Hematopoietic multipotent progenitor cell treated with erythropoietin and hydrocortisone succinate and interleukin-3 and kit ligand, for 8 days (in vitro differentiated cells): ENCODE measurements around the gene HSD17B12.

Source experiments
- DNase-seq: peaks from one replicate; pipeline ENCODE4 v3.0.0-alpha.2; 2015

Gene HSD17B12

DNA sequence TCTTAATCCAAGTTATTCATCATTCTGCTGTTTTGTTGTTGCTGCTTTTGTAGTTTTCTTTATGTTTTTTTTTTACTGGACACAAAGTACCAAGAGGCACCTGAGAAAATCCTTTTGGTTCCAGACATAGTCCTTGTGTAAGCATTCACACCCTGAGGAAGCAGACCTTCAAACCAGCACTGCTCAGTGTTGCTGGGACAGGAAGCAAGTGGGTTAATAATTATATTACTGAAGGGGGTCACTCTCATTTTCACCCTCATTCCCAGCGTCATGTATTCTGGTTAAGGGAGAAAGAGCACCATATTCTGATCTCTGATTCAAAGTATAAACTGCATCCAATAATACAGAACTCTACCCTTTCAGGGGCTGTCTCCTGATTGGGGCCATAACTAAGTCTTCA, 194.2 kb downstream of the HSD17B12 start:
- no peak for DNase-seq

DNA sequence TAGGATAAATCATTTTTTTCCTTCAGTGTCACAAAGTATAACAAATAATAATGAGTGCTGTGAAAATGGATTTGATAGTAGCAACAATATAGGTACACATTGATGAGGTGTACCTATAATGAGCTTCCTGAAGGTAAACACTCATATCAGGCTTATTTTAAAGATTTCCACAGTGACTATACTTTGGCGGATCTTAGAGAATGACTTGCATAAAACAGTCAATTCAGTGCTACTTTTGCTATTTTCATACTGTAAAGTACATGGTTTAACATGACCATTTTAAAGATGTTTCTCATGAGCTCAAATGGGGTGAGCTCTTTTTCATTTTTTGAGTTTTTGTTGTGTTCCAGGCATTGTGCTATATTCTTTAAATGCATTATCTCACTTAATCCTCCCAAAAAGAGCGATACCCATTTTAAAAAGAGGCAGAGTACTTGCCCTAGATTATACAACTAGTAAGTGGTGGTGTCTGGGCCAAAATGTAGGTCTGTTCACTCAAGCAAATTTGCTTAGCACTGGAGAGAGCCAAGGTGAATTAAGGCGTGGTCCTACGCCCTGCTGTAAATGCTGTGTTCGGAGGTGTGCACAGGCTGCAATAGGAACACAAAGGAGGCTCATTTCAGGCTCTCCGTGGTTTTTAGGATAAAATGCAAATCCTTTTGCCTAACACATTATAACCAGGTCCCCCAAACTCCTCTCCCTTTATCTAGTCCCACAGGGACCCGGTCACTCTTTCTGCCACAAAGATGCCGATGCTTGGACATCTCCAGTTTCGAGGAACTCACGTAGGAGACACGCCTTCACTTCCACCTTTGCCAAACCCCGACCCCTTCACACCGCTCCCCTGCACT, 199.5 kb downstream of the HSD17B12 start:
- no peak for DNase-seq

DNA sequence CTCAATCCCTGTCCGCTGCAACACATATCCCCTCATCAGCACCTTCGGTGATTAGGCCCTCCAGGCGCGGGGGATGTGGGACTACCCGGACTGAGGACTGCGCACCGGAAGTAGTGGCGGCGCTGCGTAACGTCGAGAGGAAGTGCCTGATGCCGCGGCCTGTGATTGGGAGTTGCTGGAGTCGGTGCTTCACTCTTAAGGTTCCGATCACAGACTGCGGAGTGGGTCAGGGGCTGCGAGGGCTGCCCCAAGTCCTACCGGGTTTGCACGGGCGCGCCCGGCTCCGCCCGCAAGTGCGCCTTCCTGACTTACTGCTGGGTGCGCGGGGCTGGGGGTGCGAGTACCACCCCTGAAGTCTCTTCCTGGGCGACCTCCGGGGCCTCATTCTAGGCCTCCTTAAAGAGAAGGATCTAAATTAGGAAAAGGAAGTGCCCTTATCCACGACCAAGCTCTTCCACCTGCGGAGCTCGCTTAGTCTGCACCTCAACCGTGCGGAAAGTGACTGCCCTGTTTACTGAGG, 200.2 kb downstream of the HSD17B12 start, which contains the start of gene ALKBH3:
TSS of gene ALKBH3 (plus strand) at position 192 of the 520 bp plus-strand sequence. CDS start 1,822 bp downstream, outside the sequence.
- peak; percentile 94 for DNase-seq

DNA sequence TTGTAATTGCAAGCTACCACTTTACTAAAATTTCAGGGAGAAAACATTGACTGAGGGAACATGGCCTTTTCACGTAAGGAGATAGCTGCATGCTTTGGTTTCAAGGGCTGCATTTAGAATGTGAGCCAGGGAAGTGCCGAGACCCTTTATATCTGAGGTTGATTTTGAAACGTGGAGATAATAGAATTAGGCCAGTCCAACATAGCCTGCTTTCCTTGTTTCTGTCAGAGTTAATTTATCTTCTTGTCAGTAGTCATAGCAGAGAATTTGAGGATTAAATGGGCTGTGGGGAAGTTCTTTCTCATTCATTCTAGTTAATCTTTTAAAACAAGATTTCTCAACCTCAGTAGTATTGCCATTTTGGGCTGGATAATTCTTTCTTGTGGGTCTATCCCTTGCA, 212.3 kb downstream of the HSD17B12 start:
- no peak for DNase-seq

DNA sequence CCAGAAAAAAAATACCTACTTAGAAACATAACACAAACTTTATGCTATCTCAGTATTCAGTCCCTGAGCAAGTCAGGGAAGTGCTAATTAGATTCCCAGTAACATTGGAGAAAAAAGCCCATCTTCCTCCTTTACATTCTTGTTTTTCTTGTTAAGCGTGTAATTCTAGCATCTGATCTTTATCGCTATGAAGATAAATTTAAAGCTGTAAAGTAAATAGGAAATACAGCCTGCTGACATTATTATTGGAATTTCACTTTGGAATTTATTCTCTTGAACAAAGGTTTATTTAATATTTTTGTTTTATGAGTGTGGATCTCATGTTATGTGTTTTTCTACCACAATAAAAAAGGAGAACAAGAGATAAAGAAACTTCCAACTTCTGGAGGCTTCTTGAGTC, 214.0 kb downstream of the HSD17B12 start:
- DNase-seq: no peak

DNA sequence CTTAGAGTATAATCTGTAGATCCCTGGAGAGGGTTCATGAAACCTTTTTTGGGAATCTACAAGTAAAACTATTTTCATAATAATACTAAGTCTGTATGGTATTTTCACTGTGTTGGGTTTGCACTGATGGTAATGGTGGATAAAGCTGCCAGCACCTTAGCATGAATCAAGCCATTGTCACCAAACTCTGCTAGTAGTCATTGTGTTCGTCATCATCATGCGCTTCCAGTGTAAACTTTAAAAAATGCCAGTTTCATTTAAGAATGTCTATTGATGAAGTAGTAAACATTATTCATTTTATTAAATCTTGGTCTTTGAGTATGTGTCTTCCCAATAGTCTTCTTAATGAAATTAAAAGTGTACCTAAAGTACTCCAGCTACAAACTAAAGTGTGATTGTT, 215.1 kb downstream of the HSD17B12 start:
- no peak for DNase-seq

DNA sequence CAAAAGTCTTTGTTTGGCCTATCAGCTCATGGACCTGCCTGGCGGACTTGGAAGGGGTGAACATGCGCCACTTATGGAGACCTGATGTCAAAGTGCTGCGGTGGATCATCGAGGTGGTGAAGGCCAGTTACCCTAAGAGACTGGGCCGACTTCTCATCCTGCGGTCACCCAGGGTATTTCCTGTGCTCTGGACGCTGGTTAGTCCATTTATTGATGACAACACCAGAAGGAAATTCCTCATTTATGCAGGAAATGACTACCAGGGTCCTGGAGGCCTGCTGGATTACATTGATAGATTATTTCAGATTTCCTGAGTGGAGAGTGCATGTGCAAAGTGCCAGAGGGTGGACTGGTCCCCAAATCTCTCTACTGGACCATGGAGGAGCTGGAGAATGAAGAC, 218.0 kb downstream of the HSD17B12 start:
- no peak for DNase-seq

DNA sequence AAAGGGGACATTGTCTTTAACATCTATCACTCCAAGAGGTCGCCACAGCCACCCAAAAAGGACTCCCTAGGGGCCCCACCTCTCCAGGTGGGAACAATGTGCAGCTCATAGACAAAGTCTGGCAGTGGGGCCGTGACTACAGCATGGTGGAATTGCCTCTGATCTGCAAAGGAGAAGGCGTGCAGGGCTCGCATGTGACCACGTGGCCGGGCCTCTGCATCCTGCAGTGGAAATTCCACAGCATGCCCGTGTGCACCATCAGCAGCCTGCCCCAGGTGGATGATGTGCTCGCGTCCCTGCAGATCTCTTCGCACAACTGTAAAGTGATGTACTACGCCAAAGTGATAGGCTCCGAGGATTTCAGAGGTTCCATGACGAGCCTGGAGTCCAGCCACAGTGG, 218.6 kb downstream of the HSD17B12 start:
- no peak for DNase-seq

DNA sequence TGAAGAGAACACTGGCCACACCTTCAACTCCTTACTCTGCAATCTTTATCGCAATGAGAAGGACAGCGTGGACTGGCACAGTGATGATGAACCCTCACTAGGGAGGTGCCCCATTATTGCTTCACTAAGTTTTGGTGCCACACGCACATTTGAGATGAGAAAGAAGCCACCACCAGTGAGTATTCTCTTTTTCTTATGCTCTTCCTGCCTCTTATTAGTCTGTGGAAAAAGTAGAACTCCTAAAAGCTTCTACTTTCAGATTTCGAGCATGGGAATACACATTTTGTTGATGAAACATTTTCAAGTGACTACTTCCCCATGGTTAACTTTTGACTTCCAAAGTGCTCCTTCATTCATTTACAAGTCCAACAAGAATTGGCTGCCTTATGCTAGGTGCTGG, 221.0 kb downstream of the HSD17B12 start:
- no peak for DNase-seq

DNA sequence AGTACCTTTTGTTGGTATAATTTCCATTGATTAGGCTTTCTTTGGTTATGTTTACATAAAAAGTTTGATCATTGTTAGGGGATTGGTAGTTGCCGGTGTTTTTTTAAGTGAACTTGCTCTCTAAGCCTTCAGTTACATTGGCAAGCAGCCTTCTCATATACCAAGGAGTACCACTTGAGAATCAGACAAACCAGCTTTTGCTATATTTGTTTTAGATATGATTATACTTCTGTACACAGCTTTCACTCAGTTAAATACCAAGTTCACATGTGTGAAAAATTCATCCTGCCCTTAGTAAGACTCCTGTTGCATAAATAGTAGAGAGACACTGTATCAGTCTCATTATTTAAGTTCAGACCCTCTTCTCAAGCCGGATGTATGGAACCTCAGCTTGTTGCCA, 222.5 kb downstream of the HSD17B12 start:
- no peak for DNase-seq

DNA sequence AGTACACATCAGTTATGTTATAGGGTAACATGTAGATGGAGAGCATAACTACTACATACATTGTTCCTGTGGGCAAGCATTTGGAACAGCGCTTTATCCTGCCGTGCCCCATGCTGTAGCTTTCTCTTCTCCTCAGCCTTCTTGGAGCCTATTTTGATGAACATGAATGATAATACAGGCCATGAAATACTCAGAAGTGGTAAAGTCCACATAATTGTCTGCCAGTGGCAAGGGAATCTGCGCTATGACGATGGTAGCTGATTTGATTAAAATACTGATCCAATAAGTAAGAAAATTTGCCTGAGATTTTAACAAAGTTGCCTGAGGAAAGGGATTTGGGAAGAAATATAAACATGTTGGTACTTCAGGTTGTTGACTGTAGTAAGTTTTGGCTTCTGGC, 223.4 kb downstream of the HSD17B12 start:
- no peak for DNase-seq

DNA sequence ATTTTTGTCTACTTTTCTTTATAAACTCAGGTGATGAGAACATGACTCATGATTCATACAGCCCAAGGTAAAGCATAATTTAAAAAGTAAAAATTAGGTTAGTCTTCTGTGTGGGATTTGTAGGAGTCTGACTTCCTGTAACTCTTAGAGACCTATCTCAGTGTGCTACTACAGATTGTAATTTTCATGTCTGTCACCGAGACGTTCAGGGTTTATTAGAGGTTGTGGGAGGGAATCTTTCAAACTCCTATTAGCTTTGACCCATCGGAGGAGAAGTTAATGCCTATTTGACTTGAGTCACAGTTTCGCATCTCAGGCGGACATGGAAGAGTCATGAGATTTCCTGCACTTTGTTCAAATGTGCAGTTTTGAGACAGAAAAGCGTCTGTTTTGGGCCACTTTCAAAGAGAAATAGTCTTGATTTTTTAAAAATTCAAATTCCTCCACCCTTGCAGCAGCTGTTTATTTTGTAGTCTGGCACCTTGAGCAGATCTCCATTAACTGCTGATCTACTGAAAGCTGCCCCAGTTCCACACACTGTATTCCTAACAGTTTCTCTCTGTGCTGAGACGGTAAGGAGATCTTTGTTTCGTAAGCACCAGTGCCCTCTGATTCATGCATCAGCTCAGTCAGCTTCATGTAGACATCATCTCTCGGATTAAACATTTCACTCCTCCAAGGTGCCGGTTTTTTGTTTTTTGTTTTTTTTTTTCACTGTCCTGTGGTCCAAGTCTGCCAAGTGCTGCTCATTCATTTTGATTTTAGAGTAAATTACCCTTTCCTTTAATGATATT, 224.4 kb downstream of the HSD17B12 start:
- DNase-seq: no peak

DNA sequence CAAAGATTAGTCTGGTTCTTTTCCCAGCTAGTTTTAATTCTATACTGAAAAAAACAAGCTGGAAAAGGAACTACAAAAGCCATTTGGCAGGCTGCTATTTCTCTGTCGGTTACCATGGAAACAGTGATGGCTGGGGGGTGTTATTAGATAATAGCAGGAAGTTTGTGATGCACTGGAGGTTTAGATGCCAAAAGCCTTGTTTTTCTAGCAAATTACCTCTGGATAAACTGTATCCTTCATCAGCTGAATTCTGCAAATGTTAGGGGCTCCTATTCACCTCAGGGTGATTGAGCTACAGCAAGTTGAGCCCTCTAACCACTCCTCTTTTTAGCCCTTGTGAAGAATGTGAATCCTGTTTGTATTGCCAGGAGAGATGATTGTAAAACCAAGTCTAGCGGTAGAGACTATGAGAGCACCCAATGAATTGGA, 225.3 kb downstream of the HSD17B12 start:
- no peak for DNase-seq
